Measurements from ENCODE around the gene MRPS23.

DNA sequence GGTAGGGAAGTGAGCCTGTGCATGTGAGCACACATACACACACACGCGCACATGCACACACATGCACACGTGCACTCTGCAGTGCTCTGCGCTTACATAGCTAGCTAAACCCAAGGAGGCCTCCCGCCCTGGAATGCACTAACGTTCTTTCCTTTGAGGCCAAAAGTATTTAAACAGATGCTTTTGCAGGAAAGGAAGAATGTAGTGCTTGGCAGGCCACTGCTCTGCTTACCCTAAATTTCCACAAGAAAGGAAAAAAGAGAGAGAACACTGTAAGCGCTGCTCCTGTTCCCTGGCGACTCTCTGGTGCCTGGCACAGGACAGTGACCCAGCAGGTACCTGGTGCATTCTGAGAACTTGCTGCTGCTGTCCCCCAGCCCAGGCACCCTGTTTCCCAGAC, 31.3 kb upstream of the MRPS23 start:
- TF ChIP-seq CTCF (IDR thresholded peaks at IDR 0.05) (no peak), EZH2phosphoT487 (IDR thresholded peaks at IDR 0.05) (no peak), EZH2 (IDR thresholded peaks at IDR 0.05) (no peak)

Data from neural progenitor cell (in vitro differentiated cells).